Type B pancreatic cell (in vitro differentiated cells): Measurements from ENCODE around the gene LGALS12. TPM values are rescaled to one million over a fixed set of nuclear protein-coding genes. Genes with fewer than 3 reads are reported as not detected.
A peak's percentile ranks its signal among the peaks of the same experiment; 100 is the strongest.

ENCODE experiments used
- DNase-seq: peaks from one replicate; pipeline ENCODE4 v3.0.0; 2021; ENCODE audit warnings: mixed read lengths; ENCODE audit not compliant: unreplicated experiment; ENCODE audit errors: extremely low spot score
- H3K27ac Mint-ChIP-seq: 2 replicates; pipeline ENCODE4 v1.8.0; 2021; ENCODE audit warnings: mild to moderate bottlenecking, mixed read lengths
- H3K27me3 Mint-ChIP-seq: 2 replicates; pipeline ENCODE4 v1.8.0; 2021; ENCODE audit warnings: mixed read lengths
- H3K36me3 Mint-ChIP-seq: 2 replicates; pipeline ENCODE4 v1.8.0; 2021; ENCODE audit warnings: mixed read lengths
- H3K4me1 Mint-ChIP-seq: one replicate; pipeline ENCODE4 v1.8.0; 2021; ENCODE audit warnings: mixed read lengths; ENCODE audit not compliant: unreplicated experiment
- H3K4me3 Mint-ChIP-seq: 2 replicates; pipeline ENCODE4 v1.8.0; 2021; ENCODE audit warnings: mild to moderate bottlenecking, mixed read lengths
- H3K9me3 Mint-ChIP-seq: 2 replicates; pipeline ENCODE4 v1.8.0; 2021; ENCODE audit warnings: mixed read lengths
- total RNA-seq: library from RNA; stranded (reverse); gene quantifications from 2 replicates; pipeline ENCODE4 v1.2.1, GENCODE V29; 2021; ENCODE audit warnings: low replicate concordance
- TF ChIP-seq, protein P1 (sequence below): fragments of 200-600 bp; sonication (generic); conservative IDR thresholded peaks from 2 replicates; pipeline ENCODE4 v1.5.0; 2021; ENCODE audit warnings: antibody characterized with exemption, mild to moderate bottlenecking

The LGALS12 gene
- total RNA-seq, 1 donor from 2014 or later, result 0.34 TPM

DNA sequence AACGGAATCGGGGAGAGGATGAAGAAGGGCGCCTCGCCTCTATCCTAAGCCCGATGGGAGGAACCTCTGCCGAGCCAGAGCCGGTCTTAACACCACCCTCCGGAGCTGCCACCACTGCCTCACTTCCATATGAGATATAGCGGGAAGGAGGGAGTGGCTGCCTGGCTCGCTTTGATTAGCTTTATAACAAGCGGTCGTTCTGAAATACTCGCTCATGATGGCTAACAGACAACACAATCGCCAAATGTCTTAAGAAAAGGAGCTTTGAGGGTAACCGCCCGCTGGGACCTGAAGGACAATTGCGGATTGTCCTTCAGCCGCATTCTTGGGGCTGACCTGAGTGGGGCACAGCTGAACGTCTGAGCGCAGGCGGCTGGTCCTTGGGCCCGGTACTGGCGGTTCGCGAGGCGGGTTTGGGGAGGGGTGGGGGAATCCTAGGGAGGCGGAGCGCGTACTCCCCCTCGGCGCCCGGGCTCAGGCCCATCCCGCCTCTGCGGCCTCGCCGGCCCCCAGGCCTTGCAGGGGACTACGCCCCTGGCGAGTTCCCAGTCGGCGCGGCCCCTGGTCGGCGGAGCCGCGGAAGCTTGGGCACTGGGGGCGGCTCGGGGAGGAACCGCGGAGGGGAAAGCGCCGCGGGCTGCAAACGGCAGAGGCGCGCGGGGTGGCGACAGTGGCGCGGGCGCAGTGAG lies 15.2 kb upstream of the LGALS12 start, which contains the start of gene PLAAT5:
TSS of gene PLAAT5 (minus strand) at position 617 of the 689 bp plus-strand sequence. CDS start at position 484, 133 bp downstream.
- peaks cover 10% of the 10 kb centered on the region for H3K36me3 Mint-ChIP-seq
- H3K4me3 Mint-ChIP-seq, result peak within 1 kb of the TSS; percentile 92
- H3K9me3 Mint-ChIP-seq, result peaks cover 10% of the 10 kb centered on the region
- TF ChIP-seq, protein P1, sequence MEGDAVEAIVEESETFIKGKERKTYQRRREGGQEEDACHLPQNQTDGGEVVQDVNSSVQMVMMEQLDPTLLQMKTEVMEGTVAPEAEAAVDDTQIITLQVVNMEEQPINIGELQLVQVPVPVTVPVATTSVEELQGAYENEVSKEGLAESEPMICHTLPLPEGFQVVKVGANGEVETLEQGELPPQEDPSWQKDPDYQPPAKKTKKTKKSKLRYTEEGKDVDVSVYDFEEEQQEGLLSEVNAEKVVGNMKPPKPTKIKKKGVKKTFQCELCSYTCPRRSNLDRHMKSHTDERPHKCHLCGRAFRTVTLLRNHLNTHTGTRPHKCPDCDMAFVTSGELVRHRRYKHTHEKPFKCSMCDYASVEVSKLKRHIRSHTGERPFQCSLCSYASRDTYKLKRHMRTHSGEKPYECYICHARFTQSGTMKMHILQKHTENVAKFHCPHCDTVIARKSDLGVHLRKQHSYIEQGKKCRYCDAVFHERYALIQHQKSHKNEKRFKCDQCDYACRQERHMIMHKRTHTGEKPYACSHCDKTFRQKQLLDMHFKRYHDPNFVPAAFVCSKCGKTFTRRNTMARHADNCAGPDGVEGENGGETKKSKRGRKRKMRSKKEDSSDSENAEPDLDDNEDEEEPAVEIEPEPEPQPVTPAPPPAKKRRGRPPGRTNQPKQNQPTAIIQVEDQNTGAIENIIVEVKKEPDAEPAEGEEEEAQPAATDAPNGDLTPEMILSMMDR, result no peak
- peaks cover 38% of the 10 kb centered on the region for H3K4me1 Mint-ChIP-seq
- peaks cover 20% of the 10 kb centered on the region for H3K27me3 Mint-ChIP-seq
- peak within 1 kb of the TSS; percentile 88 for H3K27ac Mint-ChIP-seq
- no peak for DNase-seq

DNA sequence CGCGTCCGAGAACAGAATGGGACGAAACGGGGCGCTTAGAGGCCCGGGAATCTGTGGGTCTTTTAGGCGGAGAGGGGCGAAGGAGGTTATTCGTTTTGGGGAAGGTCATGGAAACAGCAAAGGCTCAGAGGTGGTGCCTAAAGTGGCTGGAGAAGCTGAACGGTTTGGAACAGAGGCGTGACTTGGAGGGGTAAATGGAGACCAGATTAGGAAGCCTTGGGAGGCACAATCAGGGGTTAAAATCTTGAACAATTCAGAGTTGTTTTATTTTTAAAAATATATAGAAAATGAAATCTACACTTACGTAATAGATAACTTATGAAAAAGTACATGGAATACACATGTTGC lies 14.7 kb upstream of the LGALS12 start:
- TF ChIP-seq, protein P1, result no peak

DNA sequence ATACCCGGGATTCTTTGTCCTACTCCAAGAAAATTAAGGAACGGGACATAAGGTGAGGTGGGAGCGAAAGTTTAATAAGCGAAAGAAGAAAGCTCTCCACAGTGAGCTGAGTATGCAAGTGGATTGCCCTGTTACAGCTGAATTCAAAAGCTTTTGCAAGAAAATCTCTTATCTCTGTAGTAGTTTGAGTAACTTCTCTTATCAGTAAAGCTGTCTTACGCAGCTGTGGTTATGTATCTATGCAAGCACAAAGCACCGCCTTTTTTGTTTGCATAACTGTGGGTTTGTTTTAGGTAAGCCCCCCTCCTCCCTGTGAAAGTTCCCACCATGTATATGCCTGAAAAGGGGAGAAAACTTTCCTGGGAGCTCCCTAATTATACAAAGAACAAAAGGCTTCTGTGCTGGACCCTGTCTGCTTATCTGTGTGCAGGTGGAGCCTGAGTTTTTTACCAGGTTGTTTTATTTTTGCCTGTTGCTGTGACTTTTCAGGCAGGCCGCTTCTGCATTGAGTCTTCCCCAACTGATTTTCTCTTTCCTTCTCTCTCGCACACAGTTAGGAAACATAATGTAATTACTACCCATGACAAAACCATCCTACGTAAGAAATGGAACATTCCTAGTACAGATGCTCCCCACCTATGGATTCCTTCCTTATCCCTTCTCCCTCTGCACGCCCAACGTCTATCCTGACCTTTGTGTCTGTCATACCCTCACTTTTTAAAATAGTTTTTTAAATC lies 14.1 kb upstream of the LGALS12 start:
- Mint-ChIP-seq H3K9me3 (peaks cover 11% of the 10 kb centered on the region), H3K36me3 (peaks cover 4% of the 10 kb centered on the region), H3K27ac (peak overlapping the region; percentile 88), H3K27me3 (peaks cover 20% of the 10 kb centered on the region), H3K4me3 (peak overlapping the region; percentile 92), H3K4me1 (peaks cover 38% of the 10 kb centered on the region)
- DNase-seq, result no peak
- TF ChIP-seq, protein P1, result no peak

More for the DNA sequence above, 14.7 kb upstream of the LGALS12 start:
- H3K36me3 Mint-ChIP-seq, result peaks cover 7% of the 10 kb centered on the region
- peak overlapping the region; percentile 92 for H3K4me3 Mint-ChIP-seq
- H3K27me3 Mint-ChIP-seq, result peaks cover 20% of the 10 kb centered on the region
- no peak for DNase-seq
- H3K4me1 Mint-ChIP-seq, result peaks cover 38% of the 10 kb centered on the region
- H3K27ac Mint-ChIP-seq, result peak overlapping the region; percentile 88
- peaks cover 10% of the 10 kb centered on the region for H3K9me3 Mint-ChIP-seq

DNA sequence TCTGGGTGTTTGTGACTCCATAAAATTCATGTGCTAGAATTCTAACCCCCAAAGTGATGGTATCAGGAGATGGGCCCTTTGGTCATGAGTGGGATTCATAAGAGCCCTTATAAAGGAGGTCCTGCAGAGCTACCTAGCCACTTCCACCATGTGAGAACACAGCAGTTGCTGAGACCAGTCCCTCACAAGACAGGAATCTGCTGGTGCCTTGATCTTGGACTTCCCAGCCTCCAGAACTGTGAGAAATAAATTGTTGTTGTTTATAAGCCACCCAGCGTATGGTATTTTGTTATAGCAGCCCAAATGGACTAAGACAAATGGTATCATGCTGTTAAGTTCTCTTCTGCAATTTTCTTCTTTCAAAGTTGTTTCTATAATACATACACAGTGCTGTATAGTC lies 13.4 kb upstream of the LGALS12 start:
- H3K27me3 Mint-ChIP-seq, result peaks cover 20% of the 10 kb centered on the region
- peaks cover 17% of the 10 kb centered on the region for H3K9me3 Mint-ChIP-seq
- H3K36me3 Mint-ChIP-seq, result peaks cover 4% of the 10 kb centered on the region
- no peak for DNase-seq
- TF ChIP-seq, protein P1, result no peak
- H3K27ac Mint-ChIP-seq, result peak overlapping the region; percentile 88
- H3K4me3 Mint-ChIP-seq, result peak overlapping the region; percentile 92
- H3K4me1 Mint-ChIP-seq, result peaks cover 38% of the 10 kb centered on the region

DNA sequence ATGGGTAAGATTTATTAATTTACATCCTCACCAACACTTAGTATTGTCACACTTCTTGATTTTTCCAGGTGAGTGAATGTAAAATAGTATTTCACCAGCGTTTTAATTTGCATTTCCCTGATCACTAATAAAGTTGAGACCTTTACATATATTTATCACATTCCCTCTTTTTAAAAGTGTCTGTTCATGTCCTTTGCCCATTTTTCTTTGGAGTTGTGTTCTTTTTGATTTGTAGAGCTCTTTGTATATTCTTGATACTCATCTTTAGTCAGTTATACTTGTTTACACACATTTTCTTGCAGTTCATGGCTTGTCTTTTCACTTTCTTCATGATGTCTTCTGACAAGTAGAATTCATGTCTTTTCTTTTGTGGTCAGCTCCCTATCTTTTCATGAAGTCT lies 12.8 kb upstream of the LGALS12 start:
- peak overlapping the region; percentile 17 for H3K4me3 Mint-ChIP-seq
- peaks cover 4% of the 10 kb centered on the region for H3K36me3 Mint-ChIP-seq
- no peak for DNase-seq
- TF ChIP-seq, protein P1, result no peak
- H3K27me3 Mint-ChIP-seq, result peaks cover 20% of the 10 kb centered on the region
- peaks cover 17% of the 10 kb centered on the region for H3K9me3 Mint-ChIP-seq
- no peak overlapping the region for H3K27ac Mint-ChIP-seq
- H3K4me1 Mint-ChIP-seq, result peaks cover 38% of the 10 kb centered on the region
